Measurements from ENCODE around the gene GMDS. TPM values are rescaled to one million over a fixed set of nuclear protein-coding genes. Genes with fewer than 3 reads are reported as not detected.

Gene GMDS
- total RNA-seq, 1 donor from 2014 or later: 35.7 TPM

DNA sequence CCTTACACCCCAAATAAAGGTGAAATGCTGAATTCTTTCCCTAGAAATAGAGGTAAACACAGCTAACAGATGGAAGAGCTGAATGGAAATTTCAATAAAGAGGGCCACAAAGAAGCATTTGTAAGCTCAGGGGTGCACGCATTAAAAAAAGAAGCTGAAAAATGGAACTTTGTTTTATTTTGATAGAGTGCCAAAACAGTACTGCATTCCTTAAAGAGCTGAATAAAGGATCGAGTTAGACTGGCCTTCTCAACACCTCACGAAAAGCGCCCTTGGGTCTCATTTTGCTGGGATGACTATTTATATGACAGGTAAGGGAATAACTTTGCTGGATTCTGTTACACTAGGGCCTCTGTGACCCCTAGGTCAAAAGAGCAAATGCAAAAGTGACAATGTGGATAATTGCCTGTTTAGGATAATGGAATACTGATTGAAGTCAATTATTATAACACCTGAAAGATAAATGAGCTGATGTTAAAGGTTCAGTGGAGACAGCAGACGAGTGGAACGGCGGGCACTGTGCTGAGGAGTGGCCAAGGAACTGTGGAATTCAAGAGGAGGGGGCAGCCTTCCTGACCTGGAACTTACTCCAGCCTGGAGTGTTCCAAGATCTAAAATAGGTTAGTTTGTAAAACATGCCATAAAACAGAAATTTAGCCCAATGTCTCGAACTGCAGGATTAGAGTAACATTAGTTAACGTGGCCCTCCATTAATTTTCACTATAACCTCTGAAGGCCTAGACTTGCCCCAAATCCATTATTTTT is 467.3 kb downstream of the GMDS start:
- H3K27ac Mint-ChIP-seq: no peak overlapping the region
- intact Hi-C loops (cut with micrococcal nuclease): no loop called here

GRCh38 chr6:1775441-1775840 is 470.0 kb downstream of the GMDS start:
- Mint-ChIP-seq H3K36me3 (ENCODE audit: low read depth) (no peaks in the 10 kb centered on the region), H3K4me3 (ENCODE audit: low read depth) (no peak overlapping the region), H3K4me1 (ENCODE audit: low read depth) (peaks cover 12% of the 10 kb centered on the region), H3K9me3 (no peaks in the 10 kb centered on the region), H3K27ac (no peak overlapping the region), H3K27me3 (ENCODE audit: low read depth) (peaks cover 3% of the 10 kb centered on the region)
- DNase-seq (ENCODE audit: low spot score): no peak
- intact Hi-C loops (cut with micrococcal nuclease): no loop called here

More for the DNA sequence above, 467.3 kb downstream of the GMDS start:
- Mint-ChIP-seq H3K9me3 (no peaks in the 10 kb centered on the region), H3K36me3 (ENCODE audit: low read depth) (no peaks in the 10 kb centered on the region), H3K27me3 (ENCODE audit: low read depth) (no peaks in the 10 kb centered on the region), H3K4me3 (ENCODE audit: low read depth) (no peak overlapping the region), H3K4me1 (ENCODE audit: low read depth) (no peaks in the 10 kb centered on the region)
- no peak for DNase-seq (ENCODE audit: low spot score)

GRCh38 chr6:1774226-1774915 is 471.0 kb downstream of the GMDS start:
- H3K27me3 Mint-ChIP-seq (ENCODE audit: low read depth): peaks cover 3% of the 10 kb centered on the region
- H3K4me1 Mint-ChIP-seq (ENCODE audit: low read depth): peaks cover 16% of the 10 kb centered on the region
- DNase-seq (ENCODE audit: low spot score): no peak
- H3K27ac Mint-ChIP-seq: no peak overlapping the region
- H3K9me3 Mint-ChIP-seq: no peaks in the 10 kb centered on the region
- no peak overlapping the region for H3K4me3 Mint-ChIP-seq (ENCODE audit: low read depth)
- intact Hi-C loops (cut with micrococcal nuclease): no loop called here
- no peaks in the 10 kb centered on the region for H3K36me3 Mint-ChIP-seq (ENCODE audit: low read depth)

DNA sequence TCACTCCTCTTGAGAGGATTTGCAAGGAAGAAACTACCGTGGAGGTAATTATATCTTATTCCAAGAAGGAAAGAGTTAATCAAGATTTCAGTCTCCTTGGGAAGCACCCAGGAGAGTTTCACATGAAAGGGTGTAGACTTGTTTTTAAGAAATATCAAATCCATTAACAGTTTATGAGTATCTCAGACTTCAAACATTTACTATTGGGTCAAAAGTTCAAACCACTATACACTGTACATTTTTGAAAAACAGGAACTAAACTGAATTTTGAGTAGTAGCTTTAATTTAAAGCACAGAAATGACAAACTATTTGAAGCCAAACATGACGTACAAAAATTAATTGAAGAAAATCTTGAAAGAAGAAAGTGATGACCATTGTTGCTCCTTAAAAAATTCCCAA is 471.7 kb downstream of the GMDS start:
- no peak overlapping the region for H3K27ac Mint-ChIP-seq
- no peaks in the 10 kb centered on the region for H3K36me3 Mint-ChIP-seq (ENCODE audit: low read depth)
- H3K4me3 Mint-ChIP-seq (ENCODE audit: low read depth): no peak overlapping the region
- H3K4me1 Mint-ChIP-seq (ENCODE audit: low read depth): peaks cover 16% of the 10 kb centered on the region
- DNase-seq (ENCODE audit: low spot score): no peak
- H3K9me3 Mint-ChIP-seq: no peaks in the 10 kb centered on the region
- intact Hi-C loops (cut with micrococcal nuclease): no loop called here
- H3K27me3 Mint-ChIP-seq (ENCODE audit: low read depth): peaks cover 3% of the 10 kb centered on the region

- DNase-seq (ENCODE audit: low spot score): no peak
Measured at GRCh38 chr6:1770968-1771723, 474.3 kb downstream of the GMDS start.

DNA sequence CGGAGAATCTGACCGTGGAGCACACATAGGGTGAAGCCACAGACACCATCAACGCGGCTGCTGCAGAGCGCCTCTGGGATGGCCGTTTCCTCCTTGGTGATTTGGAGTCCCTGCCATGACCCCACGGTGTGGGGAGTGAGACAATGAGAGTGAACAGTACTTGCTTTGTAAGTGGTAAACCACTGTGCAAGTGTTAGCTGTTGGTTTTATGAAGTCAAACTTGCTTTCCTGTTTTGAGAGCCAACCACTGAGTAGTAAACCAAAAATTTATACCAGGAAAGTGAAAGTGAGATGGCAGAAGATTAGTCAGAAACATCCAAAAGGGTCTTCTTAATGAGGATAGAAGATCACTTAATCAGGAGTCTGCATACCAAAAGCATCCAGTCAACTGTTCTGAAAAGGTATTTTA is 475.0 kb downstream of the GMDS start:
- Mint-ChIP-seq H3K36me3 (ENCODE audit: low read depth) (no peaks in the 10 kb centered on the region), H3K4me1 (ENCODE audit: low read depth) (peaks cover 21% of the 10 kb centered on the region), H3K27me3 (ENCODE audit: low read depth) (peaks cover 5% of the 10 kb centered on the region), H3K9me3 (no peaks in the 10 kb centered on the region), H3K4me3 (ENCODE audit: low read depth) (no peak overlapping the region), H3K27ac (no peak overlapping the region)
- intact Hi-C loops (cut with micrococcal nuclease): no loop called here
- no peak for DNase-seq (ENCODE audit: low spot score)

More at GRCh38 chr6:1770968-1771723, 474.3 kb downstream of the GMDS start:
- Mint-ChIP-seq H3K27ac (no peak overlapping the region), H3K36me3 (ENCODE audit: low read depth) (no peaks in the 10 kb centered on the region), H3K4me1 (ENCODE audit: low read depth) (peaks cover 21% of the 10 kb centered on the region), H3K9me3 (no peaks in the 10 kb centered on the region), H3K27me3 (ENCODE audit: low read depth) (peaks cover 5% of the 10 kb centered on the region), H3K4me3 (ENCODE audit: low read depth) (no peak overlapping the region)
- intact Hi-C loops (cut with micrococcal nuclease): no loop called here

DNA sequence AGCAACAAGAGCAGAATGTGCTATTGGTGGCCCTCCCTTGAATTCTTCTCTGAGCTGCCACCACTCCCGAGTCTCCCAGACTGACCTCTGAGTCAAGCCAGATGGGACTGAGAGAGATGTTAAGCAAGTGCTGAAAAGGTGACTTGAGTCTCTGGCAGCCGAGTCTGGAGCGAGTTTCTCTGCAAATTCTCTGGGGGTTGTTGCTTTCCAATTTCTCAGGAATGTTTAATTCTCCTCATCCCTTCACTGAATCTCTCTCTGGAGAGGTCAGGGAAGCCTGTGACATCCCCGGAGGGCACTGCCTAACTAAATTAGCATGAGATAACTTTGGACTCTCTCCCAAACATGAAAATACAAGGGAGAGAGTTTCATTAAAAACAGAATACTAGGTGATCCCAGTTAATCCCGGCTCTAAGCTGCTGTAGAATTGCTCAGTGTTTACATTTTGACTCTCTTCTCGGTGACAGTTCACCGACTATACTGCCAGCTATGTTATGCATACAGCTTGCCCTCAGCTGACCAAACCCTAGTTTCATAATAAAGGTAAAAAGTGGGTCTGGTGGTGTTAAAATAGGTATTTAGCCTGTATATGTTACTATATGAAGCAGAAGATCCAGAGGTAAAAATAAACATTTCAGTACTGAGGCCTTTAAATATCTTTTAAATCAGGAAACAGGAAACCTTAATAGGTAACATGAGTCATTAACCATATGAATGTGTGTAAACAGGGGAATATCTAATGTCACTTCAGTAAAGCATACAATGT is 477.7 kb downstream of the GMDS start:
- H3K9me3 Mint-ChIP-seq: no peaks in the 10 kb centered on the region
- DNase-seq (ENCODE audit: low spot score): no peak
- H3K4me3 Mint-ChIP-seq (ENCODE audit: low read depth): no peak overlapping the region
- intact Hi-C loops (cut with micrococcal nuclease): no loop called here
- peaks cover 5% of the 10 kb centered on the region for H3K27me3 Mint-ChIP-seq (ENCODE audit: low read depth)
- H3K27ac Mint-ChIP-seq: no peak overlapping the region
- no peaks in the 10 kb centered on the region for H3K36me3 Mint-ChIP-seq (ENCODE audit: low read depth)
- H3K4me1 Mint-ChIP-seq (ENCODE audit: low read depth): peaks cover 21% of the 10 kb centered on the region

GRCh38 chr6:1766654-1767053 is 478.8 kb downstream of the GMDS start:
- Mint-ChIP-seq H3K4me3 (ENCODE audit: low read depth) (no peak overlapping the region), H3K4me1 (ENCODE audit: low read depth) (peaks cover 17% of the 10 kb centered on the region), H3K27me3 (ENCODE audit: low read depth) (peaks cover 5% of the 10 kb centered on the region), H3K9me3 (no peaks in the 10 kb centered on the region), H3K27ac (no peak overlapping the region), H3K36me3 (ENCODE audit: low read depth) (no peaks in the 10 kb centered on the region)
- intact Hi-C loops (cut with micrococcal nuclease): no loop called here
- no peak for DNase-seq (ENCODE audit: low spot score)

GRCh38 chr6:1765160-1765903 is 480.1 kb downstream of the GMDS start:
- Mint-ChIP-seq H3K27ac (no peak overlapping the region), H3K4me3 (ENCODE audit: low read depth) (no peak overlapping the region), H3K4me1 (ENCODE audit: low read depth) (peaks cover 9% of the 10 kb centered on the region), H3K9me3 (no peaks in the 10 kb centered on the region), H3K36me3 (ENCODE audit: low read depth) (no peaks in the 10 kb centered on the region), H3K27me3 (ENCODE audit: low read depth) (peaks cover 4% of the 10 kb centered on the region)
- no peak for DNase-seq (ENCODE audit: low spot score)
- intact Hi-C loops (cut with micrococcal nuclease): no loop called here

- intact Hi-C loops (cut with micrococcal nuclease): no loop called here
- Mint-ChIP-seq H3K27me3 (ENCODE audit: low read depth) (peaks cover 4% of the 10 kb centered on the region), H3K4me1 (ENCODE audit: low read depth) (peaks cover 5% of the 10 kb centered on the region), H3K4me3 (ENCODE audit: low read depth) (no peak overlapping the region), H3K9me3 (no peaks in the 10 kb centered on the region), H3K36me3 (ENCODE audit: low read depth) (no peaks in the 10 kb centered on the region), H3K27ac (no peak overlapping the region)
- no peak for DNase-seq (ENCODE audit: low spot score)
Measured at GRCh38 chr6:1764397-1764987, 480.9 kb downstream of the GMDS start.

DNA sequence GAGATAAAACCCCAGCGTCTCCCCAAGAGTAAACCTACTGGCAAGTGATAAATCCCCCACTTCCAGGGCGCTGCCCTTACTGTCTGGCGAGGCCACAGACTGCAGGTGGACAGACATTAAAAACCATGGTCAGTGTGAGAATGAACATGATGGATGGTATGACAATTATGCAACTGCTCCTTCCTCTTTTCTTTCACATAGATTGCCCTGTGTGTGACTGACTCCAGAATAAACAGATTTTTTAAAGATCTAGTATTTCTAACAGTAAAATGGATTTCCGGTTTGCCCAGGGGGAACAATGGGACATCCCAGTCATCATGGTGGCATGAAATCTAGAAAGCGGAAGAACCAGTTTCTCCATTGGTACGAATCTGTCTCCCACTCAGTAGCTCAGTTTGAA is 482.0 kb downstream of the GMDS start:
- H3K9me3 Mint-ChIP-seq: no peaks in the 10 kb centered on the region
- H3K27me3 Mint-ChIP-seq (ENCODE audit: low read depth): peaks cover 4% of the 10 kb centered on the region
- DNase-seq (ENCODE audit: low spot score): no peak
- no peak overlapping the region for H3K4me3 Mint-ChIP-seq (ENCODE audit: low read depth)
- no peak overlapping the region for H3K27ac Mint-ChIP-seq
- peaks cover 5% of the 10 kb centered on the region for H3K4me1 Mint-ChIP-seq (ENCODE audit: low read depth)
- H3K36me3 Mint-ChIP-seq (ENCODE audit: low read depth): no peaks in the 10 kb centered on the region
- intact Hi-C loops (cut with micrococcal nuclease): no loop called here

GRCh38 chr6:1762203-1762602 is 483.2 kb downstream of the GMDS start:
- H3K27me3 Mint-ChIP-seq (ENCODE audit: low read depth): peaks cover 2% of the 10 kb centered on the region
- no peaks in the 10 kb centered on the region for H3K36me3 Mint-ChIP-seq (ENCODE audit: low read depth)
- H3K27ac Mint-ChIP-seq: no peak overlapping the region
- H3K9me3 Mint-ChIP-seq: no peaks in the 10 kb centered on the region
- no peak for DNase-seq (ENCODE audit: low spot score)
- H3K4me3 Mint-ChIP-seq (ENCODE audit: low read depth): no peak overlapping the region
- no peaks in the 10 kb centered on the region for H3K4me1 Mint-ChIP-seq (ENCODE audit: low read depth)
- intact Hi-C loops (cut with micrococcal nuclease): no loop called here

Data from activated T-helper 2 cell treated with anti-CD3 and anti-CD28 coated beads, Interferon-gamma antibody, Interleukin-2, Interleukin-4, amounts not matched to agents 10 μg/mL and 5 μg/mL and 100 μg/mL, durations not matched to agents 14 hours and 24 hours and 36 hours (primary cell).